ENCODE data around the gene SRSF2.
A peak's percentile ranks its signal among the peaks of the same experiment; 100 is the strongest.
"Not testable (repeated sequence)": the region's sequence is repeated elsewhere in the genome, so short reads cannot be mapped to it uniquely, and the experiment has no call there.

SRSF2 gene

DNA sequence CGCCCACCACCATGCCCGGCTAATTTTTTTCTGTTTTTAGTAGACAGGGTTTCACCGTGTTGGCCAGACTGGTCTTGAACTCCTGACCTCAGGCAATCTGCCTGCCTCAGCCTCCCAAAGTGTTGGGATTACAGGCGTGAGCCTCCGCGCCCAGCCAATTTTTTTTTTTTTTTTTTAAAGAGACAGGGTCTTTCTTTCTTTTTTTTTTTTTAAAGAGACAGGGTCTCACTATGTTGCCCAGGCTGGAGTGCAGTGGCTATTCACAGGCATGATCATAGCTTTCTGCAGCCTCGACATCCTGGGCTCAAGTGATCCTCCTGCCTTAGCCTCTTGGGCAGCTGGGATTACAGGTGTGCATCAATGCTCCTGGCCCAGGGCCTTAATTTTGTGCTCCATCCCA, 24.8 kb downstream of the SRSF2 start:
- not testable (repeated sequence) for H3K4me3 ChIP-seq (ENCODE audit: low read length); H3K9ac ChIP-seq (ENCODE audit: low read length); H3K27me3 ChIP-seq (ENCODE audit: control insufficient read depth, insufficient read depth, low read length); H3K27ac ChIP-seq (ENCODE audit: low read depth, low read length)
- peaks cover 15% of the 10 kb centered on the region for H3K36me3 ChIP-seq (ENCODE audit: control insufficient read depth, insufficient read depth, low read length)
- peaks cover 26% of the 10 kb centered on the region for H3K4me1 ChIP-seq (ENCODE audit: control insufficient read depth, insufficient read depth, low read length)

DNA sequence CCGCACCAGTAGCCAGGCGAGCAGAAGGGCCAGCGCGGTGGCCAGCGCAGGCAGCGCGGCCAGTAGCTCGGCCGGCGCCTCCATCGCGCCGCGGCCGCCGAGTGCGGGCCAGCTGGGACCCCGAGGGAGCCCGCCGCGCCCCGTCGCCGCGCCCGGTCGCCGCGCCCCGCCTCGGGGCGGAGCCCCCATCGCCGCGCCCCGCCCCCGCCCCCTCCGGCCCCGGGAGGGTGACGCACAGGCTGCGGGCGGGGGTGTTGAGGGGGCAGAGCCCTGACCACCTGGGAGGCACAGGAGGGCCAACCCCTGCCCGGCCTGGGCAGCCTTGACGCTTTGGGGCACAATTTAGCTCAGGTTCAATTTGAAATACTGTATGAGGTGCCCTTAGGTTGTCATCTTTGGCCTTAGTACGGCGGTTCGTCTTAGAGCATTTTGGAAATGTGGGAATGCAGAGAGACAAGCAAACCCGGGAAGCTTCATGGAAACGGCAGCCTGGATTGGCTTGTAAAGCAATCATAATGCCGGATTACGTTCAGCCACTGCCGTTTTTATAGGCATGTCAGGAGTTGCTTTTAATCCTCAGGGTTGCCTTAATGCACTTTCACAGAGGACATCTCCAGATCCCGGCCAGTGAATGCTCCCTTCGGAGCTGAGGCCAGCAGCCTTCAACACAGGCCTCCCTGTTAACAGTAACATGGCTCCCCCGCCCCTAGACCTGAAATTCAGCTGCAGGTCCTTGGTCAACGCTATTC, 26.1 kb downstream of the SRSF2 start, which contains the start of gene MXRA7:
Gene MXRA7 (minus strand): TSS at position 103 of the 749 bp plus-strand sequence. CDS start 19 bp downstream, at position 84.
- Histone ChIP-seq H3K4me1 (ENCODE audit: control insufficient read depth, insufficient read depth, low read length) (peaks cover 33% of the 10 kb centered on the region), H3K27ac (ENCODE audit: low read depth, low read length) (peak within 1 kb of the TSS; percentile 97), H3K27me3 (ENCODE audit: control insufficient read depth, insufficient read depth, low read length) (no peaks in the 10 kb centered on the region), H3K4me3 (ENCODE audit: low read length) (peak within 1 kb of the TSS; percentile 64), H3K9ac (ENCODE audit: low read length) (peak within 1 kb of the TSS; percentile 29), H3K36me3 (ENCODE audit: control insufficient read depth, insufficient read depth, low read length) (peaks cover 10% of the 10 kb centered on the region)

DNA sequence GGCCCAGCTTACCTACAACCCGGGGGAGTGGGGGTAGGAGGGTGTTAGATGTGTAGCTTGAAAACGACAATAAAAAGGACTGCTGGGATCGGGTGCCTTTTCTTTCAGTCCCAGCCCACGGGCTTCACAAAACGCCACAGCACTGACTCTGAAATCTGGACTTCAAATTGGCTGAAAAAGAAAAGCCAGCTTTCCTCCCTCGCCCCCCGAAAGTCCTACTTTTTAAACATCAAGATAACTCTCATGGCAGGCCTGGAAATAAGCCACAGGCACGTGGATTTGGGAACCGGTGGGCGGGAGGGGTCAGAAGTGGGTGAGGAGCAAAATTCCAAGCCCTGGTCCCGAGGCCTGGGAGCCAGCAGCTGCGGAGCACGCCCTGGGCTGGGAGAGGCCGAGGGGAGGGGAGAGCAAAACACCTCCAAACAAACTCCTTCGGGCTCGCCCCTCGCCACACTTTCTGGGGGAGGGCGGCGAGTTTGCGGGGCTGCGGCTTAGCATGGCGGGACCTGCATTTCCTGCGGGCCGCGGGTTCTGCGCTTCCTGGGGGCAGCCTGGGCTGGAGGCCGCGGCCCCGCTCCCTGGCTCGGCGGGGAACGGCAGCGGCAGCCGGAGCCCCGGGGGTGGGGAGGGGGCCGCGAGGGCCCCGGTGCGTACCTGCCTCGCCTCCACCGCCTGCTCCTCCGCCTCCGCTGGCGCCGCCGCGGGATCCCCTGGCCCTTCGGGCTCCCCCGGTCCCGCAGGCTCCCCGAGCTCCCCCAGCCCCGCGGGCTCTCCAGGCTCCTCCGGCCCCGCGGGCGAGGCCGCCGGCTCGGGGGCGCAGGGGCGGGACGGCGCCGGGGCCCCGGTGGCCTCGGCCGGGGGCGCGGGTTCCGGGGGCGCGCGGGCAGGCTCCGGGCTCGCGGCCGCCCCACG, 26.9 kb downstream of the SRSF2 start:
- H3K27ac ChIP-seq (ENCODE audit: low read depth, low read length) = peak overlapping the region; percentile 97
- peaks cover 40% of the 10 kb centered on the region for H3K4me1 ChIP-seq (ENCODE audit: control insufficient read depth, insufficient read depth, low read length)
- not testable (repeated sequence) for H3K36me3 ChIP-seq (ENCODE audit: control insufficient read depth, insufficient read depth, low read length); H3K27me3 ChIP-seq (ENCODE audit: control insufficient read depth, insufficient read depth, low read length)
- H3K9ac ChIP-seq (ENCODE audit: low read length) = peak overlapping the region; percentile 29
- H3K4me3 ChIP-seq (ENCODE audit: low read length) = peak overlapping the region; percentile 64

DNA sequence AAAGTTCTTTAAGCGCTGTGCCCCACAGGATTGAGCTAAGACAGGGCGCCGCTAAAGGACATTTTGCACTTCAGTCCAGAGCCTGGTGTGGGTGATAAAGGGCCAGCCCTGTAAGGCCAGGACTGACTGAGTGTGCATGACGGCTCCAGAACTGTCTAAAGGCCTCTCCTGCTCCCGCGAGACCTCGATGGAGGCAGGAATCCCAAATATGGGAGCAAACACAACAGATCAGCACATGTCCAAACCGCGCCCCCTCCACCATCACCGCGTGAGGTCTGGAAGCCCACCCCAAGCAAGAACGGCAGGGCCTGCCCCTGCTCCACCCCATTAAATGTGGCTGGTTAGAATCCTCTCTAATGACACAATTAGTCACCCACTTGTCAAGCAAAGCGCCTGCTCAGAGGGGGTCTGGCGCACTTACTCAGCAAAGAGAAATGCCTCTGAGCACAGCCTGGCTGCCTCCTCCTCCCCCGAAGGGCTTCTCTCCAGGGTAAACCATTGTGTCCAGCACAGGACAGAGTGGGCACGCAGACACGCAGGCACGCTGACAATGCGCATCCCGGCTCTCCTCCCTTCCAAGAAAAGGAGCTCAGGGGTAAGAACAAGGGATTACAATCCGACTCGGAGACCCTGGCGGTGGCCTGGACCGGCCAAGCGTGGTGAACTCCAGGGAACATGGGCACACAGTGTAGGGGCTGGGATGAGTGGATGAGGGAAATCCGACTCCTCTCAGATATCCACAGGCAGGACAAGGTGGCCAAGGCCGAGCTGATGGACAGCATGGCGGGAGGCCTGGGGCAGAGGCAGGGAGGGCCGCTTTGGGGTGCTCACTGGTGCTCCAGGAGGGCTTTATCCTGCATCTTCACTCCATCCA, 27.8 kb downstream of the SRSF2 start:
- peak overlapping the region; percentile 97 for H3K27ac ChIP-seq (ENCODE audit: low read depth, low read length)
- peak overlapping the region; percentile 64 for H3K4me3 ChIP-seq (ENCODE audit: low read length)
- H3K36me3 ChIP-seq (ENCODE audit: control insufficient read depth, insufficient read depth, low read length) = no peaks in the 10 kb centered on the region
- H3K9ac ChIP-seq (ENCODE audit: low read length) = peak overlapping the region; percentile 29
- H3K4me1 ChIP-seq (ENCODE audit: control insufficient read depth, insufficient read depth, low read length) = peaks cover 44% of the 10 kb centered on the region
- no peaks in the 10 kb centered on the region for H3K27me3 ChIP-seq (ENCODE audit: control insufficient read depth, insufficient read depth, low read length)

DNA sequence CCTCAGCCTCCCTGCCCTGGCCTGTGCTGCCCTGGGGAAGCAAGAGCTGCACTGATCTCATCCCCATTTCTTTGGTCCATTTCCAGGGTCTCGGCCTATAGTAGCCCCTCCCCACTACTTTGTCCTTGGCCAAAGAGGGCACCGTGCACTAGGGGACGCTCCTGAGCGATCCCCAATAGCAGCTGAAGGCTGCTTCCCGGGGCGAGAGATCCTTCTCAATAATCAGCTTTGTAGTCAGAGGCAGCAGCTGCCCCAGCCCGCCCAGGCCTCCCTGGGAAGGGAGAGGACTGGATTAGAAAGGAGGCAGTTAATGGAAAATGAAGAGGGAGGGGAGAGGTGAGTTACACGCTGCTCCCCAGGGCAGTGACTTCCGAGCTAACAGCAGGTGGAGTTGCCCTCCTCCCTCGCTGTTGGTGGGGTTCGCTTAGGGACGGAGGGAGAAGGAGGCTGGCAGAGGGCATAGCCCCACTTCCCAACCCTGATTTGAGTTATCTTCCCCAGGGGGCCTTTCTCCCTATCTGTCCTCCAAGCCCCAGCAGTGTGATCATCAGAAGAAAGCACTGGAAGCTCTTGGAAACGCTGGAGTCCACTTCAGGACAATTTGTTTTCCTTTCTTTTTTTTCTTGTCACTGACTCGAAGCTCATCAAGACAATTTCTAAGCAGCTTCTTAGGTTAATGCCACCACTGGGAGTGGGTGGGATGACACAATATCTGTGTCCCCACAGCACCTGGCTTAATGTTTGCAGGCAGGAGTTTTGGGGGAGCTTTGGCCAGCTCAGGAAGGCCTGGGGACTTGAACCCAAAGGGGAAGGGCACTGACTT, 28.9 kb downstream of the SRSF2 start:
- Histone ChIP-seq H3K4me1 (ENCODE audit: control insufficient read depth, insufficient read depth, low read length) (peaks cover 44% of the 10 kb centered on the region), H3K27ac (ENCODE audit: low read depth, low read length) (peak overlapping the region; percentile 97), H3K9ac (ENCODE audit: low read length) (peak overlapping the region; percentile 3), H3K4me3 (ENCODE audit: low read length) (peak overlapping the region; percentile 64), H3K27me3 (ENCODE audit: control insufficient read depth, insufficient read depth, low read length) (no peaks in the 10 kb centered on the region), H3K36me3 (ENCODE audit: control insufficient read depth, insufficient read depth, low read length) (no peaks in the 10 kb centered on the region)

DNA sequence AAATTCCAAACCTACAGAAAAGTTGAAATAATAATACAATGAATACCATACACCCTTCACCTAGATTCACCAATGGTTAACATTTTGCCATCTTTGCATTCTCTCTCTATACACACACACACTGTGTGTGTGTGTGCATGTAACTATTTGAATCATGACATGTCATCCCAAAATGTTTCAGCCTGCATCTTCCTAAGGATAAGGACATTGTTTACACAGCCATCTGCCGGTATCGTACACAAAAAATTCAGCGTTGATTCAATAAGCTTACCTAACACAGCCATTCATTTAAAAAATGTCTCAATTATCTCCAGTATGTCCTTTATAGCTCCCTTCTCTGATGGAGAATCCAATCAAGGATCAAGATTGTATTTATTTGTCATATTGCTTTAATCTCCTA, 30.3 kb downstream of the SRSF2 start:
- Histone ChIP-seq H3K9ac (ENCODE audit: low read length) (no peak overlapping the region), H3K4me1 (ENCODE audit: control insufficient read depth, insufficient read depth, low read length) (peaks cover 47% of the 10 kb centered on the region), H3K36me3 (ENCODE audit: control insufficient read depth, insufficient read depth, low read length) (no peaks in the 10 kb centered on the region), H3K4me3 (ENCODE audit: low read length) (no peak overlapping the region), H3K27ac (ENCODE audit: low read depth, low read length) (peak overlapping the region; percentile 97), H3K27me3 (ENCODE audit: control insufficient read depth, insufficient read depth, low read length) (no peaks in the 10 kb centered on the region)

DNA sequence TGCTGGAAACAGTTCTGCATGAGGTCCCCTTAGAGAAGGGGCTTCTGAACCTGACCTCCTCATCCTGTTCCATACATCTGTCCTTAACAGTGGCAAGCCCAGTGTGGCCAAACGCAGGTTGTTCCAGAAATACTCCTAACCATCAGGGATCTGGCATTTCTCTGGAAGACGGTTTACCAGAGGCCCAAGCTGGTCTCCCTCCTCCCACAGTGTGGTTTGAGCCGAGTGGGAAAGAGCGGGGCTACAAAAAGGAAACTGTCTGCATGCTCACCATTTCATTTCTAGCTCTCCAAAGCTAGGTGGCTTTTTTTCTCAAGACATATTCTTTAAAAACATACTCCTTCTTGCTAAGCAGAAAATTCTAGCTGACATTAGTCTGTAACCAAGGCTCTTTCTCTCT, 32.3 kb downstream of the SRSF2 start:
- H3K27me3 ChIP-seq (ENCODE audit: control insufficient read depth, insufficient read depth, low read length) = no peaks in the 10 kb centered on the region
- H3K4me3 ChIP-seq (ENCODE audit: low read length) = no peak overlapping the region
- no peaks in the 10 kb centered on the region for H3K36me3 ChIP-seq (ENCODE audit: control insufficient read depth, insufficient read depth, low read length)
- H3K9ac ChIP-seq (ENCODE audit: low read length) = no peak overlapping the region
- H3K27ac ChIP-seq (ENCODE audit: low read depth, low read length) = peak overlapping the region; percentile 64
- peaks cover 60% of the 10 kb centered on the region for H3K4me1 ChIP-seq (ENCODE audit: control insufficient read depth, insufficient read depth, low read length)

DNA sequence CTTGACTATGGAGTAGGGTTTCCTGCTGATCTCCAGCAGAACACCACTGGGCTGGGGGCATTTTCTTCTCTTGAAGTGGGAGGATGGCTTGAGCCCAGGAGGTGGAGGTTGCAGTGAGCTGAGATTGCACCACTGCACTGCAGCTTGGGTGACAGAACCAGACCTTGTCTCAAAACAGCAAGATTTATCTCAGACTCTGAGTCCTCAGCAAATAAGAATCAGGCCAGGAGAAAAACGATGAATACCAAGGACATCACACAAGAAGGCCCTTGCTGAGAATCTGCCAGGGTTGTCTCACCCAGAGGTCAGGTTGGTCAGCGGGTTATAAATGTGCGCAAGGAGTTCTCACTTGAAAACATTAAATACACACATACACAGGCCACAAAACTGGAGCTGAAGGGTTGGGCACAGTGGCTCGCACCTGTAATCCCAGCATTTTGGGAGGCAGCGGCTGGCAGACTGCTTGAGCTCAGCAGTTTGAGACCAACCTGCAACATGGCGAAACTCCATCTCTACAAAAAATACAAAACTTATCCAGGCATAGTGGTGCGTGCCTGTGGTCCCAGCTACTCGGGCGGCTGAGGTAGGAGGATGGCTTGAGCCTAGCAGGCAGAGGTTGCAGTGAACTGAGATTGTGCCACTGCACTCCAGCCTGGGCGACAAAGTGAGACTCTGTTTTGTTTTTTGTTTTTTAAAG, 34.0 kb downstream of the SRSF2 start:
- Histone ChIP-seq H3K36me3 (ENCODE audit: control insufficient read depth, insufficient read depth, low read length) (no peaks in the 10 kb centered on the region), H3K4me1 (ENCODE audit: control insufficient read depth, insufficient read depth, low read length) (peaks cover 64% of the 10 kb centered on the region), H3K9ac (ENCODE audit: low read length) (no peak overlapping the region), H3K27ac (ENCODE audit: low read depth, low read length) (peak overlapping the region; percentile 40), H3K27me3 (ENCODE audit: control insufficient read depth, insufficient read depth, low read length) (no peaks in the 10 kb centered on the region), H3K4me3 (ENCODE audit: low read length) (no peak overlapping the region)

DNA sequence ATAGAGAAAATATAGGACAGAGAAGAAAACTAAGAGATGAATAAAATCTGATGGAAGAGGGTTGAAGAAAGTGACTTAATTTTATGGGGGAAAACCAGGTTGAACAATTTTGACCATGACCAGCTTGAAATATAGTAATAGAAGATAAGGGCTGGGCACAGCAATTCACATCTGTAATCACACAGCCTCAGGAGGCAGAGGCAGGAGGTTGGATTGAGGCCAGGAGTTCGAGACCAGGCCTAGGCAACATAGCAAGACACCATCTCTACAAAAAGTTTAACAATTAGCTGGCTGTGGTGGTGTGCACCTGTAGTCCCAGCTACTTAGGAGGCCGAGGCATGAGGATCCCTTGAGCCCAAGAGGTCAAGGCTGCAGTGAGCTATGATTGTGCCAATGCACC, 35.1 kb downstream of the SRSF2 start:
- Histone ChIP-seq H3K4me3 (ENCODE audit: low read length) (no peak overlapping the region), H3K36me3 (ENCODE audit: control insufficient read depth, insufficient read depth, low read length) (no peaks in the 10 kb centered on the region), H3K27ac (ENCODE audit: low read depth, low read length) (peak overlapping the region; percentile 98), H3K9ac (ENCODE audit: low read length) (no peak overlapping the region), H3K27me3 (ENCODE audit: control insufficient read depth, insufficient read depth, low read length) (no peaks in the 10 kb centered on the region), H3K4me1 (ENCODE audit: control insufficient read depth, insufficient read depth, low read length) (peaks cover 64% of the 10 kb centered on the region)

DNA sequence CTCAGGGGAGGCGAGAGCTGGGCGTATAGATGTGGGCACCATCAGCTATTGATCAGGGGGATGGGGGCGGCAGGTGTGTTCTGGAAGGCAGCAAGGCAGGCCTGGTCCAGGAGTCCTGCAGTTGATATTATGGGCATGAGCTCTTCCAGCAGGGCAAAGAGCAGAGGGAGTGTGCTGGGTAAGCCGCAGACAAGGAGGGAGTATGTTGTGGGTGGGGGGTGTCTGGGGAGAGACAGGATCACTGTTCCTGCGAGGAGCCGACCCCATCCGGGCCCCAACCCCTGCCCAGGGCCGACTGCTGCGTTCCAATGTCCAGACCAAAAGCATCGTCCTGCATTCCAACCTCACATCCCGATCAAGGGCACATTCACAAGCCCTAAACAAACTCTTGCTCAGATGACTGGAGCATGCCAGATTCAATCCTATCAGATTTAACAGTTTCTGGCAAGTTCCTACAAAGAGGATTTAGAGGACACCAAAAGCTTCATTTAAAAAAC, 35.6 kb downstream of the SRSF2 start:
- Histone ChIP-seq H3K36me3 (ENCODE audit: control insufficient read depth, insufficient read depth, low read length) (no peaks in the 10 kb centered on the region), H3K27me3 (ENCODE audit: control insufficient read depth, insufficient read depth, low read length) (no peaks in the 10 kb centered on the region), H3K4me1 (ENCODE audit: control insufficient read depth, insufficient read depth, low read length) (peaks cover 64% of the 10 kb centered on the region), H3K4me3 (ENCODE audit: low read length) (peak overlapping the region; percentile 49), H3K27ac (ENCODE audit: low read depth, low read length) (peak overlapping the region; percentile 98), H3K9ac (ENCODE audit: low read length) (no peak overlapping the region)
